Fibroblast of lung (primary cell): ENCODE results near the gene KRTAP9-9.

Experiments used
- CTCF ChIP-seq, 2 donors: IDR thresholded peaks in 1 of 2; conservative IDR thresholded peaks in 1 of 2; 1 replicate in 1 of 2; 2 replicates in 1 of 2; pipeline ENCODE4 v1.5.1; 2011 to 2012; ENCODE audit warnings: low read length in 2 of 2, control low read depth in 1 of 2, inconsistent platforms in 1 of 2, low read depth in 1 of 2, mild to moderate bottlenecking in 1 of 2
- EZH2 ChIP-seq: IDR thresholded peaks from 2 replicates; pipeline ENCODE4 v1.5.1; 2012; ENCODE audit warnings: low read length, control low read depth, mild to moderate bottlenecking; ENCODE audit errors: missing control alignments

GRCh38 chr17:41284546-41284945 is 29.4 kb downstream of the KRTAP9-9 start:
- TF ChIP-seq CTCF (conservative IDR thresholded peaks at IDR 0.05 in 1 of 2, IDR thresholded peaks at IDR 0.05 in 1 of 2; ENCODE audit: low read depth in 1 of 2, low read length in 2 of 2) (no peak), EZH2 (no peak)
